ENCODE measurements around the gene SDK2.

SDK2 gene

GRCh38 chr17:73410586-73411312 is 233.5 kb downstream of the SDK2 start:
- no peak for DNase-seq

GRCh38 chr17:73404246-73404645 is 240.0 kb downstream of the SDK2 start:
- no peak for DNase-seq

- no peak for DNase-seq
These were observed 241.8 kb downstream of the SDK2 start for GRCh38 chr17:73402466-73402865.

- no peak for DNase-seq
These were observed 242.3 kb downstream of the SDK2 start for GRCh38 chr17:73401911-73402310.

GRCh38 chr17:73400915-73401545 is 243.2 kb downstream of the SDK2 start:
- no peak for DNase-seq

- DNase-seq = no peak
These were observed 245.2 kb downstream of the SDK2 start for GRCh38 chr17:73399056-73399455.

GRCh38 chr17:73397856-73398540 is 246.2 kb downstream of the SDK2 start:
- DNase-seq = no peak

DNA sequence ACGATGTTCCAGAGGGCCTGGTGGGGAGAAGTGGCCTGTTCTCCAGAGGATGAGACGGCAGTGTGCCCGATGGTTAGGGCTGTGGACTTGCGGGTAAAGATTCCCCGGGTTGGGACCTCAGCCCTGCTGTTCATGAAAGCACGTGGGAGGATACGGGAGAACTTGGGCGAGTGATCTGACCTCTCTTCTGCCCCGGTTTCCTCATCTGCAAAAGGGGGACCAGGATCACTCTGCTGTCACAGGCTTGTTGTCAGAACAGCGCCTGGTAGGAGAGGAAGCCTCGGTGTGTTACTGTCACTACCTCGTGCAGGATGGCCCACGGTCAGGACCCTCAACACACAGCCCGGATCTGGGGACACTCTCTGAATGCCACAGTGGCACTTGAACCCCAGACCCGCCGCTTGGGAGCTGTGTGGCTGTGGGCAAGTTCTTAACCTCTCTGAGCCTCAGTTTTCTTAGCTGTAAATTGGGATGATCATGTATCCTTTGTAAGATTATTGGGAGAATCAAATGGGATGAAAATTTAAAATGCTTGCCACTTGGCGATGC is 246.9 kb downstream of the SDK2 start:
- no peak for DNase-seq

GRCh38 chr17:73396431-73397277 is 247.6 kb downstream of the SDK2 start:
- DNase-seq = no peak

GRCh38 chr17:73394512-73395450 is 249.5 kb downstream of the SDK2 start:
- DNase-seq = no peak

DNA sequence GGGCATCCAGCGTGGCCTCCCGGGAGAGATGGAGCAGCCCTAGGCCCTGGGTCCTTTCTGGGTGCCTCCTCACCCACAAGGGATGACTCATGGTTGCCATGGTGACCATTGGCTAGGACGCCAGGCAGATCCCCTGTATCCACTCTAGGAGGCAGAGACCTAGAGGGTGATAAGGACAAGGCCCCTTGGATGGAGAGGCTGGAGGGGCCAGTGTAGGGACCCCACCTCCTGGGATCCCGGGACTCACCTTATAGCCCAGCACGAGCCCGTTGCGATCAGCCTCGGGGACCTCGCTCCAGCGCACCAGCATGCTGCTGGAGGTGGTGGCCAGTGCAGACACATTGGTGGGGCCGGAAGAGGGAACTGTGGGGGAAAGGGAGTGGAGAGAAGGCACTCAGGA is 250.3 kb downstream of the SDK2 start:
- DNase-seq = no peak

- DNase-seq = no peak
These were observed 250.9 kb downstream of the SDK2 start for GRCh38 chr17:73393381-73393780.

- DNase-seq = no peak
These were observed 252.6 kb downstream of the SDK2 start for GRCh38 chr17:73391331-73392265.

- no peak for DNase-seq
These were observed 253.4 kb downstream of the SDK2 start for GRCh38 chr17:73390851-73391250.

DNA sequence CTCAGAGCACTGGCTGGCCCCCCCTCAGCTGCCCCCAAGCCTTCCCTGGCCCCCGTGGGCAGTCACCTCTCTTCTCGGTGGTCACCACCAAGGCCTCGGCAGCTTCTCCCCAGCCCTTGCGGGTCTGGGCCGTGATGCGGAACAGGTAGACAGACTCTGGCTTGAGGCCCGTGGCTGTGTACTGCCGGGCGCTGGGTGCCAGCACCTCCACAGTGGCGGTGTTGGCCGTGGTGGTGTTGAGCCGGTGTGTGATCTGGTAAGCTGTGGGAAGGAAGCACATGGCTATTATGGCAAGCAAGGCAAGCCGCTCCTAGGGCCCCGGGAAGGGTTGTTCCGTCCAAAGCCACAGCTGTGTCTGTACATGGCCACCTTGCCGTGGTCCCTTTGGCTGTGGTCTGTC is 254.0 kb downstream of the SDK2 start:
- no peak for DNase-seq

DNA sequence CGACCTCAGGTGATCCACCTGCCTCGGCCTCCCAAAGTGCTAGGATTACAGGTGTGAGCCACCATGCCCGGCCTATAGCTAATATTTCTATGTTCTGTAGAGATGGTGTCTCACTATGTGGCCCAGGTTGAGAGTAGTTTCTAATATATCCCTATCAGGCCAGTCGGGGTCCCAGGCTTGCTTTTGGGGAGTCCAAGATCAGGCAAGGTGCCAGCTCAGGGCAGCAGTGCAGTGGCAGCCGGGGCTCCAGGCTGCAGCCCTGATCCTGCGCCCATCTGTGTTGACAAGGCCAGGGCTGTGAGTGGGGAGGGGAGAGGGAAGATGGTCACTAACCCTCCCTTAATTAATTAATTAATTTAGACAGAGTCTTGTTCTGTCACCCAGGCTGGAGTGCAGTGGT is 254.8 kb downstream of the SDK2 start:
- DNase-seq = no peak

DNA sequence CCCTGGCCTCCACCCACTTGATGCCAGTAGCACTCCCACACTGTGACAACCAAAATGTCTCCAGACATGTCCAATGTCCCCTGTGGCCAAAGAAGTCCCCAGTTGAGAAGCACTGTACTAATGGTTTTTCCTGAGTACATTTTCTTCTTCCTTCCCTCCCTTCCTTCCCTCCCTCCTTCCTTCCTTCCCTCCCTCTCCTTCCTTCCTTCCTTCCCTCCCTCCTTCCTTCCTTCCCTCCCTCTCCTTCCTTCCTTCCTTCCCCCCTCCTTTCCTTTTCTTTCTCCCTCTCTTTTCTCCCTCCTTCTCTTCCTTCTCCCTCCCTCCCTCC is 255.7 kb downstream of the SDK2 start:
- DNase-seq = no peak

DNA sequence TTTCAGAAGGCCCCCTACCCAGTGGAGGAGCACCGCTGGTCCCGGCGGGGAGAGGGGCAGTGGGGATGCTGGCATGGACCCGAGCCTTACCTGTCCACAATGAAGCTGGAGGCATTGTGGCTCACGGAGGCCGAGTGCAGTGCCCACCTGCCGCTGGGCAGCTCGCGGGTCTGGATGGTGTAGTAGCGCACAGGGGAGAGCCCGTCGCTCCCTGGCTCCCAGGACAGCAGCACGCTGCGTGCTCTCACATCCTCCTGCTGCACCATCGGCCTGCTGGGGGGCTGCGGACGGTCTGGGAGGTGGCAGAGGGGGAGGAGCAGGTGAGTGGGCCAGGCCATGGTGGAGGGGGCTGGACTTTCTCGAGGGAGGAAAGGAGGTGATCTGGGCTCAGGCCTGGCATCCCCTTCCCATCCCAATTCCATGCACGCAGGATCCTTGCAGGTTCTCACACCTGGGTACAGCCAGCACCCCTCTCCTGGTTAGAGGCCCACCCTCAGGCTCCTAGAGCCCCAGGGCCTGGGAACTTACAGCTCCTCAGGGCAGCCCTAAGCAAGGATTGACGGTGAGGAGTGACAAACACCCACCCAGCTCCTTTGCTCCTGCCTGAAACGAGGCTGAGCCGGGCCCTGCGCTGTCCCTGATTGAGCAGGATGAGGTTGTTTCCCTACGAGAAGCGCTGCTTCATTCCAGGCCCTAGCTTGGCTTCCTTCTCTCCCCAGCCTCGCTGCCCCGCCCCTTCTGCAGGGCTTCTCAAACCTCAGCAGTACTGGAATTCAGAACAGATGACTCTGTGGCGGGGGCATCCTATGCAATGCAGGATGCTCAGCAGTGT is 256.3 kb downstream of the SDK2 start:
- no peak for DNase-seq

DNA sequence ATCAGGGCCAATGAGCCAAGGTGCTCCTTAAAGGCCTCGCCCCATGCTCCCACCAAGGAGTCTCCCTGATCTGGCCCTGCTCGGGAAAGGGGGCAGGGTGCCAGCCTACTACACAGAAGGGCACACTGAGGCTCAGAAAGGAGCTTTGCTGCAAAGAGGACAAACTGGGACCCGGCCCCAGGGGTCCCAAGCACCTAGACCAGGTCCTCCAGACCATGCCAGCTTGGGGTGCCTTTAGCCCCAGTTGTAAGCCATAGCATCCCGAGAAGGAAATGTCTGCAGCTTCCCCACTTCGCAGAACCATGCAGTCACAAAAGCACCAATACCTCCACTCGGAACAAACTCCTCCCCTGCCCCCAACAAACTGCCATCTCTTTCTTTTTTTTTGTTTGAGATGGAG is 257.7 kb downstream of the SDK2 start:
- no peak for DNase-seq

DNA sequence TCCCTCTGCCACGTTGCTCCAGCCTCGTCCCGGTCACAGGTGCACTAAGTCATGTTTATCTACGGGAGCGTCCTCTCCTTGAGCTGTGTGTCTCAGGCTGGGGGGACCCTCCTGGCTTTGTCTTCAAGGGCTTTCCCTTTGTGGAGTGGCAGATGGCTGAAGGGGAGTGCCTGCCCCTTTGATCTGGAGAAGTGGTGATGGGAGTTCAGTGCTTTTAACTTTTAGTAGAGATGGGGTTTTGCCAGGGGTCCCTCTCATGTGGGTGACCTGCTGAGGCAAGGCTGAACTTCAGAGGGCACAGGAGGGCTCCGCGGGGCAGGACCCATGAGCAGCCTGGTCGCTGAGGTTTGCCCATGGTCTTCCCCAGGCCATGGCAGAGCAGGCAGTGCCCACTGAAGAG is 259.3 kb downstream of the SDK2 start:
- no peak for DNase-seq
